ENCODE data around the gene DRAM1. TPM values are rescaled to one million over a fixed set of nuclear protein-coding genes. Genes with fewer than 3 reads are reported as not detected.
A peak's percentile ranks its signal among the peaks of the same experiment; 100 is the strongest.

The DRAM1 gene
- total and polyA plus RNA-seq, 9 of the 15 experiments (the other 6 are each of a cell fraction or from before 2014, with no cell fraction given), result 1.4 to 4.3 (median 2.7) TPM

DNA sequence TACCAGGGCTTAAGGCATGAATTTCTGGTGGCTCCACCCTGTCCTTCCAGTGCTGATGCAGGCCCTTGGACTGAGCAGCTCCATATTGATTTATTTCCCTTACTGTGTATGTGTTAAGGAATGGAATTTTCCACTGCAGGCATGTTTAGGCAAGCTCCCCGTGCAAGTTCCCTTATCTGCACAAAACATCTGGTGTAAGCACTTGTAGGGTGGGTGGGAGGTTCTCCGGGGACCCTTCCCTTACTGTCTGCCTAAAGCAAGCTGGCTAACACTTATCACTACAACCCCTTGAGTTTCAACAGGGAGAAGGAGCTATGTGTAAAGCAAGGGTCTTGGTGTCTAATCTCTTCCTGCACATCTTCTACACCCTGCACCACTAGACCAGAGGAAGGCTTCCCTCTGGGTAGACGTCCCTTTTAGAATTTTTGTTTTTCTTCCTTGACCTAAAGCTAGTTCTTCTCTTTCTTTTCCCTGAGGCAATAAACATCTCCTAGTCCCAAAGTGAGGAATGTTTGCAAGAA is 22.0 kb upstream of the DRAM1 start (continued):
- TF ChIP-seq TBP (optimal IDR thresholded peaks at IDR 0.05; ENCODE audit: low read depth, low read length), result no peak
- no peak for TF ChIP-seq NEUROD1 (IDR thresholded peaks at IDR 0.05; ENCODE audit: borderline replicate concordance, low read depth, low read length, partially characterized antibody)
- no peak for TF ChIP-seq ZNF551 (CRISPR knock-in tag; IDR thresholded peaks at IDR 0.05)
- TF ChIP-seq, protein P1, sequence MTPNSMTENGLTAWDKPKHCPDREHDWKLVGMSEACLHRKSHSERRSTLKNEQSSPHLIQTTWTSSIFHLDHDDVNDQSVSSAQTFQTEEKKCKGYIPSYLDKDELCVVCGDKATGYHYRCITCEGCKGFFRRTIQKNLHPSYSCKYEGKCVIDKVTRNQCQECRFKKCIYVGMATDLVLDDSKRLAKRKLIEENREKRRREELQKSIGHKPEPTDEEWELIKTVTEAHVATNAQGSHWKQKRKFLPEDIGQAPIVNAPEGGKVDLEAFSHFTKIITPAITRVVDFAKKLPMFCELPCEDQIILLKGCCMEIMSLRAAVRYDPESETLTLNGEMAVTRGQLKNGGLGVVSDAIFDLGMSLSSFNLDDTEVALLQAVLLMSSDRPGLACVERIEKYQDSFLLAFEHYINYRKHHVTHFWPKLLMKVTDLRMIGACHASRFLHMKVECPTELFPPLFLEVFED (CRISPR knock-in tag; conservative IDR thresholded peaks at IDR 0.05), result no peak
- TF ChIP-seq ZNF324 (CRISPR knock-in tag; IDR thresholded peaks at IDR 0.05), result no peak
- TF ChIP-seq ETS2 (tag; IDR thresholded peaks at IDR 0.05; ENCODE audit: borderline replicate concordance, poor library complexity, severe bottlenecking), result no peak
- 0 out of 4 replicates have a peak, but pooled peaks of 1 of the 2 experiments have one; percentile 54 for TF ChIP-seq ZMIZ1 (IDR thresholded peaks at IDR 0.05; ENCODE audit: low read depth in 2 of 2, low read length in 2 of 2)
- no peak for TF ChIP-seq NR4A1 (CRISPR knock-in tag; IDR thresholded peaks at IDR 0.05)
- TF ChIP-seq NR4A1 (tag; IDR thresholded peaks at IDR 0.05), result no peak
- TF ChIP-seq ZNF12 (CRISPR knock-in tag; IDR thresholded peaks at IDR 0.05), result no peak
- TF ChIP-seq, protein P2, sequence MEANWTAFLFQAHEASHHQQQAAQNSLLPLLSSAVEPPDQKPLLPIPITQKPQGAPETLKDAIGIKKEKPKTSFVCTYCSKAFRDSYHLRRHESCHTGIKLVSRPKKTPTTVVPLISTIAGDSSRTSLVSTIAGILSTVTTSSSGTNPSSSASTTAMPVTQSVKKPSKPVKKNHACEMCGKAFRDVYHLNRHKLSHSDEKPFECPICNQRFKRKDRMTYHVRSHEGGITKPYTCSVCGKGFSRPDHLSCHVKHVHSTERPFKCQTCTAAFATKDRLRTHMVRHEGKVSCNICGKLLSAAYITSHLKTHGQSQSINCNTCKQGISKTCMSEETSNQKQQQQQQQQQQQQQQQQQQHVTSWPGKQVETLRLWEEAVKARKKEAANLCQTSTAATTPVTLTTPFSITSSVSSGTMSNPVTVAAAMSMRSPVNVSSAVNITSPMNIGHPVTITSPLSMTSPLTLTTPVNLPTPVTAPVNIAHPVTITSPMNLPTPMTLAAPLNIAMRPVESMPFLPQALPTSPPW (CRISPR knock-in tag; IDR thresholded peaks at IDR 0.05), result no peak; the same call in none of the 2 replicates
- TF ChIP-seq CHD1 (IDR thresholded peaks at IDR 0.05; ENCODE audit: low read length), result no peak
- no peak for TF ChIP-seq SRSF7 (optimal IDR thresholded peaks at IDR 0.05; ENCODE audit: low read depth, low read length)
- TF ChIP-seq CC2D1A (IDR thresholded peaks at IDR 0.05), result peak; percentile 18; the same call in 1 of the 2 replicates
- TF ChIP-seq NR2F6 (CRISPR knock-in tag; IDR thresholded peaks at IDR 0.05), result no peak
- TF ChIP-seq KAT2B (IDR thresholded peaks at IDR 0.05; ENCODE audit: low read depth, low read length), result no peak
- TF ChIP-seq SOX6 (IDR thresholded peaks at IDR 0.05), result peak; percentile 75
- TF ChIP-seq POLR3A (IDR thresholded peaks at IDR 0.05; ENCODE audit: borderline replicate concordance, extremely low read depth, insufficient read depth, insufficient read length), result no peak
- TF ChIP-seq SAFB (IDR thresholded peaks at IDR 0.05; ENCODE audit: borderline replicate concordance, low read depth, low read length), result no peak
- TF ChIP-seq FOS (IDR thresholded peaks at IDR 0.05; ENCODE audit: extremely low read depth, insufficient read length), result no peak
- TF ChIP-seq MXI1 (IDR thresholded peaks at IDR 0.05; ENCODE audit: low read depth, low read length), result no peak; the same call in 1 of the 2 replicates
- 0 out of 2 replicates have a peak, but pooled peaks have one; percentile 13 for TF ChIP-seq RAD51 (IDR thresholded peaks at IDR 0.05; ENCODE audit: borderline replicate concordance, low read depth)
- TF ChIP-seq ZNF445 (CRISPR knock-in tag; IDR thresholded peaks at IDR 0.05; ENCODE audit: low read depth), result no peak
- TF ChIP-seq ZNF197 (CRISPR knock-in tag; IDR thresholded peaks at IDR 0.05; ENCODE audit: low read depth), result no peak

Data from K562 (cell line).